ENCODE data around the gene MAN1A1. TPM values are rescaled to one million over a fixed set of nuclear protein-coding genes. Genes with fewer than 3 reads are reported as not detected.

MAN1A1 gene
- total RNA-seq, 3 donors from 2014 or later = 45.1 to 74.2 (median 66.4) TPM

DNA sequence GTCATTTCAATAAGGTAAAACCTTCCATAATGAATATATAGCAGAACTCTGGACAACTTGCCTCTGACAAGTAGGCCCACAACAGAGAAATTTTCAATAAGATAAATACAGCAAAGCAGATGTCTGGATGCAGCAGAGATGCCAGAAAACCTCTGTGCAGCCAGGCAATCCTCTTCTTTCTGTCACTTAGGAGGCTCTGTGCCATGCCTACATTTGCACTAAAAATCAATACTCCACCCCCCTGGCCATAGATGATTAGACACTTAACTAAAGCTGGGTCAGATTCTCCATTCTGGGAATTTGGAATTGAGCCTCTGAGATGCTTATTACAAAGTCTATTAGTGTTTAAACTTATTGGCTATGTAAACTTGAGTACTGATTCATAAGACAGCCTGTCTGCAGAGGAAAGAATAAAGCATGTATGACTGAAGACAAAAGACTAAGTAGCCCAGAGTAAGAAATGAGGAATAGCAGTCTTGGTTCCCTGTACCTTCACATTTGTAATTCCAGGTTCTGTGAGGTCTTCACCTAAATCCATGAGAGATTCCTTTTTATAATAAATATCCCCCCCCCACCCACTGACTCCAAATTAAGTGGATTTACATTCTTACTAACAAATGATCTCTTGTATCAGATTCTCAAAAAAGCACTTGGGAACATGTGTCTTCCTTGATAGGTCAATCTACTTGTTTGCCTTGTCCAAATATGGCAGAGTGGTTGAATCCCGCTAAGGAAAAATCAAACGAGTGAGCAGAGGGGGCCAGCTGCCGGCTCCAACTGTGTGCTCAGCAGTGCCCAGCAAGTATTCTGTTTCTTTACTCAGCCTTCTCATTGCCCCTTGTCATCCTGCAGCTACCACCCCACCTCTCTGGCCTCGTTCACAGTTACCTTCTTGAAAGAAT is 20.4 kb downstream of the MAN1A1 start:
- Histone ChIP-seq H3K9me3 (no peaks in the 10 kb centered on the region), H3K4me1 (ENCODE audit: low read depth) (no peaks in the 10 kb centered on the region), H3K4me3 (no peak overlapping the region), H3K36me3 (ENCODE audit: low read depth) (no peaks in the 10 kb centered on the region)
- ATAC-seq (no peak), DNase-seq (no peak)
- TF ChIP-seq, protein P1, sequence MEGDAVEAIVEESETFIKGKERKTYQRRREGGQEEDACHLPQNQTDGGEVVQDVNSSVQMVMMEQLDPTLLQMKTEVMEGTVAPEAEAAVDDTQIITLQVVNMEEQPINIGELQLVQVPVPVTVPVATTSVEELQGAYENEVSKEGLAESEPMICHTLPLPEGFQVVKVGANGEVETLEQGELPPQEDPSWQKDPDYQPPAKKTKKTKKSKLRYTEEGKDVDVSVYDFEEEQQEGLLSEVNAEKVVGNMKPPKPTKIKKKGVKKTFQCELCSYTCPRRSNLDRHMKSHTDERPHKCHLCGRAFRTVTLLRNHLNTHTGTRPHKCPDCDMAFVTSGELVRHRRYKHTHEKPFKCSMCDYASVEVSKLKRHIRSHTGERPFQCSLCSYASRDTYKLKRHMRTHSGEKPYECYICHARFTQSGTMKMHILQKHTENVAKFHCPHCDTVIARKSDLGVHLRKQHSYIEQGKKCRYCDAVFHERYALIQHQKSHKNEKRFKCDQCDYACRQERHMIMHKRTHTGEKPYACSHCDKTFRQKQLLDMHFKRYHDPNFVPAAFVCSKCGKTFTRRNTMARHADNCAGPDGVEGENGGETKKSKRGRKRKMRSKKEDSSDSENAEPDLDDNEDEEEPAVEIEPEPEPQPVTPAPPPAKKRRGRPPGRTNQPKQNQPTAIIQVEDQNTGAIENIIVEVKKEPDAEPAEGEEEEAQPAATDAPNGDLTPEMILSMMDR (IDR thresholded peaks at IDR 0.05) = no peak
- intact Hi-C loops (cut with DNase I, micrococcal nuclease) = no loop called here

DNA sequence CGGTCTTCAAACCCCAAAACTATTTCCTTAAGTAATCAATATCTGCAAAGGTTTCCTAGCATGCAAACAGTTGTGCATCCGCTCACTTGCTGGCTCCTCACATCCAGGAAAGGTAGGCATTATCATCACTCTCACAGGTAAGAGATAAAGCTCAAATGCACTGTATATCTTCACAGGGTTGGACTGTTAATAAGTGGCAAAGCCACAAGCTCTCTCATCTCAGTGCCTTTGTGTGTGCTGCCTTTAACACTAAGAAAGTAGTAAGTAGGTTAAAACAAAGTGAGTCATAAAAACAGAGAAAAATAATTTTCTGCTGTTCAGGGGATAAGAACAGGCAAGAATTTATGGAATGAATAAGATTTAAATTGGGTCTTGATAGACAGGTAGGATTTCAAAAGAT is 21.3 kb downstream of the MAN1A1 start:
- intact Hi-C loops (cut with DNase I, micrococcal nuclease) = no loop called here
- no peaks in the 10 kb centered on the region for H3K36me3 ChIP-seq (ENCODE audit: low read depth)
- H3K9me3 ChIP-seq = no peaks in the 10 kb centered on the region
- DNase-seq = no peak
- H3K4me3 ChIP-seq = no peak overlapping the region
- no peaks in the 10 kb centered on the region for H3K4me1 ChIP-seq (ENCODE audit: low read depth)
- ATAC-seq = no peak
- TF ChIP-seq, protein P1 (IDR thresholded peaks at IDR 0.05) = no peak

DNA sequence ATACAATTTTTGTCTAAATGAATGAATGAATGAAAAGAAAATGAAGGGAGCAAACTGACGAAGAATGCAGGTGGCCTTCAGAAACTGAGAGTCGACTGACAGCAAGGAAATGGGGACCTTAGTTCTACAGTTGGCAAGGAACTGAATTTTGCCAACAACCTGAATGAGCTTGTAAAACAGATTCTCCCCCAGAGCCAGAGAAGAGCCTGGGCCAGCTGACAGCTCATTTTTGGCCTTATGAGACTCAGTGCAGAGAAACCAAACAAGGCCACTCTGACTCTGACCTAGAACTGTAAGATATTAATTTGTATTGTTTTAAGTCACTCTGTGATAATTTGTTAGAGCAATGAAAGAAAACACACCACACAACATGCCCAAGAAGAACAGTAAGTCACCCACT is 21.8 kb downstream of the MAN1A1 start:
- Histone ChIP-seq H3K4me1 (ENCODE audit: low read depth) (no peaks in the 10 kb centered on the region), H3K4me3 (no peak overlapping the region), H3K9me3 (no peaks in the 10 kb centered on the region), H3K36me3 (ENCODE audit: low read depth) (no peaks in the 10 kb centered on the region)
- intact Hi-C loops (cut with DNase I, micrococcal nuclease) = no loop called here
- no peak for DNase-seq
- TF ChIP-seq, protein P1 (IDR thresholded peaks at IDR 0.05) = no peak
- ATAC-seq = no peak

DNA sequence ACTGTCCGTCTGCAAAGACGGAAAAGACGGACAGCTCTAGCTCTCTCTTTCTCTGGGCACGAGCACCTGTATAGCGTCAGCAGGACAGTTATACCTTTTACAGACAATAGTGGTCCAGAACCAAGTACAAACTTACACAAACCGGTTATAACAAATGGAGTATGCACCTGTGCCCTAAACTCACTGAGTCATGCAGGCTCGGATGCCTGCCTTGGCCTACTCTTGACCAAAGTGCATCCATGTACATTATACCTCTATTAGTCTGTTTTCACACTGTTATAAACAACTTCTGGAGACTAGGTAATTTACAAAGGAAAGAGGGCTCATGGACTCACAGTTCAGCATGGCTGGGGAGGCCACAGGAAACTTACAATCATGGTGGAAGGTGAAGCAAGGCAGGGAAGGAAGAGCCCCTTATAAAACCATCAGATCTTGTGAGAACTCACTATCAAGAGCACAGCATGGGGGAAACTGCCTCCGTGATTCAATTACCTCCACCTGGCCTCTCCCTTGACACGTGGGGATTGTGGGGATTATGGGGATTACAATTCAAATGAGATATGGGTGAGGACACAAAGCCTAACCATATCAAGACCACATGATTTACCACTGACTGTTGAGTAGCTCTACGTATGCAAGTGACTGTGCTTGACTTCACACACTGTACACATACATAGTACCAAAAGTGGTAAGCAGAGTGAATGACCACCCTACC is 23.1 kb downstream of the MAN1A1 start:
- Histone ChIP-seq H3K36me3 (ENCODE audit: low read depth) (no peaks in the 10 kb centered on the region), H3K9me3 (no peaks in the 10 kb centered on the region), H3K4me3 (no peak overlapping the region), H3K4me1 (ENCODE audit: low read depth) (no peaks in the 10 kb centered on the region)
- intact Hi-C loops (cut with DNase I, micrococcal nuclease) = no loop called here
- ATAC-seq = no peak
- DNase-seq = no peak
- TF ChIP-seq, protein P1 (IDR thresholded peaks at IDR 0.05) = no peak

DNA sequence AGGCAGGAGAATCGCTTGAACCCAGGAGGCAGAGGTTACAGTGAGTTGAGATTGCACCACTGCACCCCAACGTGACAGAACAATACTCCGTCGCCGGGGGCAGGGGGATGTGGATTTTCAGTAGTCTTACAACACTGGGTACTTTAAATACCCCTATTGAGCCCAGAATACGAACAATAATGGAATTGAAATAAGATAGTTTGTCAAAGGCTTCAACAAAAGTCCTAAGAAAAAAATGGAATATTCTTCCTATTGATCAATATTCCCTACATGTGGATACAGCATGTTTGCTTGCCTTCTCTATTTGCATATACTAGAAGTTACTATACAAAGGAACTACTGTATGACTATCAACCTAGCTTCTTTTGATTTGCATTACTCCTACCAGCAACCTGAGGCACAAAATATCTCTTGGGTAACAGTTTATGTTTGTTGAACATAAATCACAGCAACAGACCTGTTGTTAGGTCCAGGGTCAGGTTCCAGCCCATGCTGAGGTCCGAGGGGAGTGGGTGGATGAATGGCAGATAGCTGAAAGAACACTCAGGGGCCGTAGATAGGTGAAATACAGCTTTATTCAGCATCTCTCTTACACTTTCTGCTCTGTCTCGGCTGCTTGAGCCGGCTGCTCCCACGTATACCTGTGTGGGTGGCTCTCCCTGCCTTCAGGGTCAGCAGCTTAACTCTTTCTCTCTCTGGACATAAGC is 23.8 kb downstream of the MAN1A1 start:
- DNase-seq (no peak), ATAC-seq (no peak)
- H3K4me3 ChIP-seq = no peak overlapping the region
- TF ChIP-seq, protein P1 (IDR thresholded peaks at IDR 0.05) = no peak
- H3K4me1 ChIP-seq (ENCODE audit: low read depth) = no peaks in the 10 kb centered on the region
- H3K36me3 ChIP-seq (ENCODE audit: low read depth) = no peaks in the 10 kb centered on the region
- intact Hi-C loops (cut with DNase I, micrococcal nuclease) = no loop called here
- no peaks in the 10 kb centered on the region for H3K9me3 ChIP-seq

All from mucosa of descending colon (tissue), 3 donors.